Measurements from ENCODE around the gene TBCA. TPM values are rescaled to one million over a fixed set of nuclear protein-coding genes. Genes with fewer than 3 reads are reported as not detected.

TBCA gene
- total RNA-seq, 4 donors from 2014 or later, result 128 to 152 (median 146) TPM

- H3K36me3 ChIP-seq, result peaks cover 0 to 24% (median 10%) of the 10 kb centered on the region in 4 donors
- H3K4me3 ChIP-seq, result no peak overlapping the region
- intact Hi-C loops (cut with DNase I), result loop anchor here (10.0 kb wide), 1 partner anchor 126 kb away; no protein-coding TSS in a partner anchor
- no peak overlapping the region for H3K27ac ChIP-seq (replicated peaks in 1 of 4)
- no peaks in the 10 kb centered on the region for H3K27me3 ChIP-seq
- TF ChIP-seq EP300 (IDR thresholded peaks at IDR 0.05), result no peak
- H3K9me3 ChIP-seq, result no peaks in the 10 kb centered on the region
- DNase-seq (ENCODE audit: extremely low spot score), result no peak
- peaks cover 48 to 78% (median 57%) of the 10 kb centered on the region in 4 donors for H3K4me1 ChIP-seq
- 98% methylated on average over 4 of the region's 4 CpGs for WGBS
Measured at GRCh38 chr5:77770293-77771005, 5.7 kb downstream of the TBCA start.

GRCh38 chr5:77768978-77769377 is 7.2 kb downstream of the TBCA start:
- peaks cover 34 to 69% (median 43%) of the 10 kb centered on the region in 4 donors for H3K4me1 ChIP-seq
- H3K27ac ChIP-seq (replicated peaks in 1 of 4), result no peak overlapping the region
- TF ChIP-seq CTCF (IDR thresholded peaks at IDR 0.05), result no peak
- TF ChIP-seq EP300 (IDR thresholded peaks at IDR 0.05), result no peak
- TF ChIP-seq POLR2AphosphoS5 (IDR thresholded peaks at IDR 0.05), result no peak
- TF ChIP-seq POLR2A (IDR thresholded peaks at IDR 0.05; ENCODE audit: low read depth), result no peak
- DNase-seq (ENCODE audit: extremely low spot score), result no peak
- intact Hi-C loops (cut with DNase I), result no loop called here
- H3K9me3 ChIP-seq, result no peaks in the 10 kb centered on the region
- peaks cover 0 to 24% (median 10%) of the 10 kb centered on the region in 4 donors for H3K36me3 ChIP-seq
- H3K4me3 ChIP-seq, result no peak overlapping the region
- H3K27me3 ChIP-seq, result no peaks in the 10 kb centered on the region

- H3K9me3 ChIP-seq, result no peaks in the 10 kb centered on the region
- no peak for DNase-seq (ENCODE audit: extremely low spot score)
- H3K4me1 ChIP-seq, result peaks cover 18 to 52% (median 29%) of the 10 kb centered on the region in 4 donors
- TF ChIP-seq POLR2AphosphoS5 (IDR thresholded peaks at IDR 0.05) (no peak), EP300 (IDR thresholded peaks at IDR 0.05) (no peak), CTCF (IDR thresholded peaks at IDR 0.05) (no peak), POLR2A (IDR thresholded peaks at IDR 0.05; ENCODE audit: low read depth) (no peak)
- peaks cover 0 to 24% (median 10%) of the 10 kb centered on the region in 4 donors for H3K36me3 ChIP-seq
- H3K27me3 ChIP-seq, result no peaks in the 10 kb centered on the region
- intact Hi-C loops (cut with DNase I), result no loop called here
- 94% methylated on average over 1 of the region's 1 CpG for WGBS
- H3K27ac ChIP-seq (replicated peaks in 1 of 4), result no peak overlapping the region
- no peak overlapping the region for H3K4me3 ChIP-seq
Measured at GRCh38 chr5:77767301-77767700, 8.8 kb downstream of the TBCA start.

GRCh38 chr5:77761606-77762005 is 14.5 kb downstream of the TBCA start:
- Histone ChIP-seq H3K9me3 (no peaks in the 10 kb centered on the region), H3K36me3 (peaks cover 0 to 3% (median 0%) of the 10 kb centered on the region in 4 donors), H3K27me3 (no peaks in the 10 kb centered on the region), H3K4me1 (peaks cover 6 to 16% (median 9%) of the 10 kb centered on the region in 4 donors), H3K27ac (replicated peaks in 1 of 4) (no peak overlapping the region), H3K4me3 (no peak overlapping the region)
- WGBS, result 73% methylated on average over 3 of the region's 3 CpGs
- intact Hi-C loops (cut with DNase I), result no loop called here
- TF ChIP-seq CTCF (IDR thresholded peaks at IDR 0.05), result no peak
- TF ChIP-seq POLR2A (IDR thresholded peaks at IDR 0.05; ENCODE audit: low read depth), result no peak
- TF ChIP-seq EP300 (IDR thresholded peaks at IDR 0.05), result no peak
- no peak for TF ChIP-seq POLR2AphosphoS5 (IDR thresholded peaks at IDR 0.05)
- no peak for DNase-seq (ENCODE audit: extremely low spot score)

GRCh38 chr5:77758141-77758938 is 17.8 kb downstream of the TBCA start:
- H3K4me1 ChIP-seq, result peaks cover 6 to 9% (median 7%) of the 10 kb centered on the region in 4 donors
- intact Hi-C loops (cut with DNase I), result no loop called here

More at GRCh38 chr5:77758141-77758938, 17.8 kb downstream of the TBCA start:
- Histone ChIP-seq H3K4me3 (no peak overlapping the region), H3K9me3 (no peaks in the 10 kb centered on the region), H3K36me3 (peaks cover 0 to 3% (median 0%) of the 10 kb centered on the region in 4 donors), H3K27ac (replicated peaks in 1 of 4) (no peak overlapping the region), H3K27me3 (no peaks in the 10 kb centered on the region)
- TF ChIP-seq POLR2AphosphoS5 (IDR thresholded peaks at IDR 0.05) (no peak), EP300 (IDR thresholded peaks at IDR 0.05) (no peak), CTCF (IDR thresholded peaks at IDR 0.05) (no peak), POLR2A (IDR thresholded peaks at IDR 0.05; ENCODE audit: low read depth) (no peak)
- DNase-seq (ENCODE audit: extremely low spot score), result no peak
- 82% methylated on average over 10 of the region's 10 CpGs for WGBS
